CD14-positive monocyte (primary cell): ENCODE results near the gene KLF13. TPM values are rescaled to one million over a fixed set of nuclear protein-coding genes. Genes with fewer than 3 reads are reported as not detected.

ENCODE experiments used
- DNase-seq, 3 donors: peaks; one replicate each; pipeline ENCODE4 v3.0.0-alpha.2; 2011 to 2022
- H2AFZ ChIP-seq: 2 replicates; pipeline ENCODE4 v1.6.0; 2012; ENCODE audit warnings: mild to moderate bottlenecking, low read depth, low read length, inconsistent platforms; ENCODE audit not compliant: insufficient read depth, poor library complexity, severe bottlenecking
- H3K27ac ChIP-seq, 2 donors: 1 replicate in 1 of 2; 2 replicates in 1 of 2; pipeline ENCODE4 v1.5.1; 2012 to 2013; ENCODE audit warnings: low read length in 2 of 2, control low read depth in 1 of 2, inconsistent platforms in 1 of 2, low read depth in 1 of 2, mild to moderate bottlenecking in 1 of 2
- H3K27me3 ChIP-seq, 2 donors: one replicate each; pipeline versions ENCODE4 v1.6.0 to v1.6.1; 2011 to 2013; ENCODE audit warnings: low read length in 2 of 2; ENCODE audit not compliant: control insufficient read depth in 2 of 2, insufficient read depth in 2 of 2
- H3K36me3 ChIP-seq, 2 donors: replicated peaks in 1 of 2; 1 replicate in 1 of 2; 2 replicates in 1 of 2; pipeline versions ENCODE4 v1.5.1 to v1.6.1; 2012 to 2013; ENCODE audit warnings: low read length in 2 of 2, control low read depth in 1 of 2, inconsistent platforms in 1 of 2, mild to moderate bottlenecking in 1 of 2; ENCODE audit not compliant: insufficient read depth in 2 of 2, control insufficient read depth in 1 of 2
- H3K4me1 ChIP-seq, 2 donors: 1 replicate in 1 of 2; 2 replicates in 1 of 2; pipeline versions ENCODE4 v1.5.1 to v1.6.1; 2012 to 2013; ENCODE audit warnings: low read length in 2 of 2, control low read depth in 1 of 2, inconsistent platforms in 1 of 2, mild to moderate bottlenecking in 1 of 2, moderate library complexity in 1 of 2; ENCODE audit not compliant: insufficient read depth in 2 of 2, control insufficient read depth in 1 of 2
- H3K4me2 ChIP-seq: replicated peaks from 2 replicates; pipeline ENCODE3; 2012; ENCODE audit warnings: low read length, moderate library complexity, mild to moderate bottlenecking; ENCODE audit not compliant: poor library complexity, severe bottlenecking; ENCODE audit errors: extremely low read depth
- H3K4me3 ChIP-seq, 3 experiments: fragments of 200-600 bp in 1 of 3; sonication (generic) in 1 of 3; replicated peaks in 1 of 3; 1 replicate in 2 of 3; 2 replicates in 1 of 3; pipeline ENCODE4 v1.5.1; 2011 to 2013; ENCODE audit warnings: low read length in 3 of 3, mild to moderate bottlenecking in 3 of 3, control low read depth in 2 of 3, low read depth in 2 of 3, inconsistent platforms in 1 of 3, moderate library complexity in 1 of 3
- H3K79me2 ChIP-seq: 2 replicates; pipeline ENCODE4 v1.6.0; 2012; ENCODE audit warnings: mild to moderate bottlenecking, control low read depth, inconsistent platforms, low read length, moderate library complexity; ENCODE audit not compliant: insufficient read depth
- H3K9ac ChIP-seq: 2 replicates; pipeline ENCODE4 v1.6.0; 2017; ENCODE audit warnings: low read length, mild to moderate bottlenecking; ENCODE audit not compliant: insufficient read depth, poor library complexity, severe bottlenecking
- H3K9me3 ChIP-seq, 2 donors: replicated peaks in 1 of 2; 1 replicate in 1 of 2; 2 replicates in 1 of 2; pipeline versions ENCODE4 v1.5.1 to v1.6.1; 2012 to 2013; ENCODE audit warnings: low read length in 2 of 2, control low read depth in 1 of 2; ENCODE audit not compliant: control insufficient read depth in 1 of 2, insufficient read depth in 1 of 2
- H4K20me1 ChIP-seq: 2 replicates; pipeline ENCODE4 v1.6.0; 2012; ENCODE audit warnings: mild to moderate bottlenecking, low read length, control low read depth, moderate library complexity; ENCODE audit not compliant: insufficient read depth
- H3K27ac Mint-ChIP-seq, 7 donors: one replicate each; pipeline ENCODE4 v1.8.0; 2020; ENCODE audit warnings: mild to moderate bottlenecking in 7 of 7, mixed read lengths in 7 of 7, moderate library complexity in 6 of 7, inconsistent platforms in 2 of 7
- H3K27me3 Mint-ChIP-seq, 3 donors: one replicate each; pipeline ENCODE4 v1.8.0; 2021 to 2022; ENCODE audit warnings: low read depth in 3 of 3, mild to moderate bottlenecking in 3 of 3, mixed read lengths in 3 of 3, moderate library complexity in 3 of 3, inconsistent platforms in 1 of 3
- H3K36me3 Mint-ChIP-seq, 2 donors: one replicate each; pipeline ENCODE4 v1.8.0; 2020; ENCODE audit warnings: mixed read lengths in 2 of 2, inconsistent platforms in 1 of 2, mild to moderate bottlenecking in 1 of 2
- H3K4me1 Mint-ChIP-seq: one replicate; pipeline ENCODE4 v1.8.0; 2020; ENCODE audit warnings: mild to moderate bottlenecking, mixed read lengths
- H3K4me3 Mint-ChIP-seq, 2 donors: one replicate each; pipeline ENCODE4 v1.8.0; 2020; ENCODE audit warnings: mild to moderate bottlenecking in 2 of 2, mixed read lengths in 2 of 2, moderate library complexity in 1 of 2
- H3K9me3 Mint-ChIP-seq, 7 donors: one replicate each; pipeline ENCODE4 v1.8.0; 2020 to 2022; ENCODE audit warnings: mixed read lengths in 7 of 7, mild to moderate bottlenecking in 6 of 7, moderate library complexity in 6 of 7, inconsistent platforms in 2 of 7
- WGBS: methylation state at CpG from one replicate; pipeline ENCODE4 v1.1.5; 2013; ENCODE audit warnings: missing lambda C conversion rate; ENCODE audit not compliant: insufficient coverage; 5-methylcytosine and 5-hydroxymethylcytosine counted together
- intact Hi-C, 2 donors: fragments of 100-400 bp; cut with micrococcal nuclease; formaldehyde crosslinking; loops; one replicate each; pipeline versions ENCODE4 v1.15.0 to v1.15.1; 2023
- polyA plus RNA-seq, 3 donors: library from polyadenylated mRNA; depleted of rRNA in 1 of 3; unstranded in 2 of 3; stranded (reverse) in 1 of 3; fragments of 300-500 nt in 2 of 3; fragments of >200 nt in 1 of 3; fragmentation: Illumina TruSeq in 2 of 3; gene quantifications; 1 replicate in 2 of 3; 2 replicates in 1 of 3; pipeline ENCODE4 v1.2.3, GENCODE V29; 2012 to 2021
- TF ChIP-seq, protein P1 (sequence below): fragments of 200-600 bp; IDR thresholded peaks from one replicate; pipeline ENCODE4 v1.8.0; 2022; ENCODE audit warnings: antibody characterized with exemption, mild to moderate bottlenecking

Gene KLF13
- polyA plus RNA-seq, 3 donors, result 22.5 to 121 (median 28.0) TPM

DNA sequence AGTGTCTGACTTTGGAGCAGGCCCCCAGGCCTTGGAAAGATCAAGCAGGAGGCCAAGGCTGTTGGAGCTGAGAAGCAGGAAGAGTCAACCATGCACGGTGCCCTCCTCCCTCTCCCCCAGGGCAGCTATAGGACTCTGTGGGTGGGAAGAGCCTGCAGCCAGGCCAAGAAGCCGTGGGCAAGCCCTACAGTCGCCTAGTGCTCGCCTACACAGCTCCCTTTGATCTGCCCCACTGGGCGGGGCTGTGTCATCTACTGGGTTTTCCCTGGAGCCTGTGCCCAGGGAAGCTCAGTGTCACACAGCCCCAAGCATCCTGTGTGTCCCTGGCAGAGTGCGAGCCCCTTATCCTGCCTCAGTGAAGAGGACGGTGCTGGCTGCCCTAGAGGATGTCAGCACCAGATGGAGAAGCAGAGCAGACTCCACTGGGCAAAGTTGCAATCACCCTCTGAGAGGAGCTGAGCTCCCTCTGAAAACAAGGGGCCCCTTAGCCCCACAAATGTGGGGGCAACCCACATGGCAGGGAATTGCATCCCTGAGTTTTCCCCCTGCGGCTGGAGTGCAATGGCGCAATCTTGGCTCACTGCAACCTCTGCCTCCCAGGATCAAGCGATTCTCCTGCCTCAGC, 72.2 kb downstream of the KLF13 start:
- H3K79me2 ChIP-seq, result no peaks in the 10 kb centered on the region
- H3K9me3 Mint-ChIP-seq, result peaks cover 0 to 2% (median 0%) of the 10 kb centered on the region in 7 donors
- peaks cover 0 to under 1% of the 10 kb centered on the region in 2 donors for H3K9me3 ChIP-seq
- no peaks in the 10 kb centered on the region for H3K36me3 ChIP-seq
- H3K27me3 Mint-ChIP-seq, result peaks cover 10 to 16% (median 14%) of the 10 kb centered on the region in 3 donors
- no peak overlapping the region for H3K4me3 ChIP-seq
- H4K20me1 ChIP-seq, result no peaks in the 10 kb centered on the region
- intact Hi-C loops, result loop anchor here (5.0 to 10.0 kb wide), 2 partner anchors 34 to 86 kb away; no protein-coding TSS in a partner anchor
- DNase-seq, result peak in 1 of 3 donors; percentile 43
- peaks cover 0 to 2% of the 10 kb centered on the region in 2 donors for H3K36me3 Mint-ChIP-seq
- H3K4me1 ChIP-seq, result peaks cover 16% of the 10 kb centered on the region in 2 donors
- H2AFZ ChIP-seq, result no peak overlapping the region
- no peak overlapping the region for H3K4me2 ChIP-seq
- TF ChIP-seq, protein P1, sequence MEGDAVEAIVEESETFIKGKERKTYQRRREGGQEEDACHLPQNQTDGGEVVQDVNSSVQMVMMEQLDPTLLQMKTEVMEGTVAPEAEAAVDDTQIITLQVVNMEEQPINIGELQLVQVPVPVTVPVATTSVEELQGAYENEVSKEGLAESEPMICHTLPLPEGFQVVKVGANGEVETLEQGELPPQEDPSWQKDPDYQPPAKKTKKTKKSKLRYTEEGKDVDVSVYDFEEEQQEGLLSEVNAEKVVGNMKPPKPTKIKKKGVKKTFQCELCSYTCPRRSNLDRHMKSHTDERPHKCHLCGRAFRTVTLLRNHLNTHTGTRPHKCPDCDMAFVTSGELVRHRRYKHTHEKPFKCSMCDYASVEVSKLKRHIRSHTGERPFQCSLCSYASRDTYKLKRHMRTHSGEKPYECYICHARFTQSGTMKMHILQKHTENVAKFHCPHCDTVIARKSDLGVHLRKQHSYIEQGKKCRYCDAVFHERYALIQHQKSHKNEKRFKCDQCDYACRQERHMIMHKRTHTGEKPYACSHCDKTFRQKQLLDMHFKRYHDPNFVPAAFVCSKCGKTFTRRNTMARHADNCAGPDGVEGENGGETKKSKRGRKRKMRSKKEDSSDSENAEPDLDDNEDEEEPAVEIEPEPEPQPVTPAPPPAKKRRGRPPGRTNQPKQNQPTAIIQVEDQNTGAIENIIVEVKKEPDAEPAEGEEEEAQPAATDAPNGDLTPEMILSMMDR, result no peak
- peaks cover under 1 to 6% of the 10 kb centered on the region in 2 donors for H3K27me3 ChIP-seq
- no peak overlapping the region for H3K4me3 Mint-ChIP-seq
- peak overlapping the region in 1 of 7 donors; percentile 53 for H3K27ac Mint-ChIP-seq
- 88% methylated on average over 8 of the region's 10 CpGs for WGBS
- H3K27ac ChIP-seq, result no peak overlapping the region
- peaks cover 20% of the 10 kb centered on the region for H3K4me1 Mint-ChIP-seq
- H3K9ac ChIP-seq, result no peak overlapping the region

GRCh38 chr15:31399544-31400171, 73.0 kb downstream of the KLF13 start:
- Histone ChIP-seq H3K4me2 (no peak overlapping the region), H3K27ac (no peak overlapping the region), H3K9me3 (peaks cover 0 to 8% of the 10 kb centered on the region in 2 donors), H3K36me3 (no peaks in the 10 kb centered on the region), H3K4me1 (peaks cover 16% of the 10 kb centered on the region in 2 donors), H4K20me1 (no peaks in the 10 kb centered on the region), H2AFZ (no peak overlapping the region), H3K9ac (no peak overlapping the region), H3K27me3 (no peaks in the 10 kb centered on the region), H3K79me2 (no peaks in the 10 kb centered on the region), H3K4me3 (no peak overlapping the region)
- Mint-ChIP-seq H3K36me3 (no peaks in the 10 kb centered on the region), H3K9me3 (peaks cover 0 to 8% (median 5%) of the 10 kb centered on the region in 7 donors), H3K4me1 (peaks cover 20% of the 10 kb centered on the region), H3K27ac (no peak overlapping the region), H3K27me3 (peaks cover 3 to 11% (median 7%) of the 10 kb centered on the region in 3 donors), H3K4me3 (no peak overlapping the region)
- 93% methylated on average over 6 of the region's 8 CpGs for WGBS
- TF ChIP-seq, protein P1, result no peak
- peak in 1 of 3 donors; percentile 62 for DNase-seq
- intact Hi-C loops, result loop anchor here (5.0 to 10.0 kb wide), 2 partner anchors 33 to 85 kb away; no protein-coding TSS in a partner anchor
